ENCODE results near the gene GLB1L3.

The GLB1L3 gene

DNA sequence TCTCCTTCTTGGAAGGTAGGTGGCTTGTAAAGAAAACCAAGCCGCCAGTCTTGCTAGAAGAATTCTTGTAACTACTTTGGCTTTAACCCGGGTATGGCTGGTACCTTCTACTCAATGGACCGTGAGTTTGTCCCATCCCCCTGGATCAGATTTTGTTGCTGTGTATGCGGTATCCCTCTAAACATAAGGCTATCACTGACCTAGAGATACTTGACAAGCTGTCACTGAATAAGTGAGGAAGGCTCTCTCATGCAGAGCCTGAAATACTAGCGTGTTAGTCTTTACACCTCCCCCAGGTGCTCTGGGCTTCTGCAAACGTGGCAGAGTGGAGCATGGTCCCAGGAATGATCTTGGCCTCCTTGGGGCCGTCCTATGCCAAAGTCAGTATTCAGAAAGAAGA is 90.1 kb downstream of the GLB1L3 start:
- Histone ChIP-seq H3K36me3 (replicated peaks) (no peaks in the 10 kb centered on the region), H3K4me3 (ENCODE audit: low read depth, low read length) (no peak overlapping the region), H3K27ac (no peak overlapping the region), H3K27me3 (replicated peaks) (no peaks in the 10 kb centered on the region)
- no peak for DNase-seq
- TF ChIP-seq, protein P1, sequence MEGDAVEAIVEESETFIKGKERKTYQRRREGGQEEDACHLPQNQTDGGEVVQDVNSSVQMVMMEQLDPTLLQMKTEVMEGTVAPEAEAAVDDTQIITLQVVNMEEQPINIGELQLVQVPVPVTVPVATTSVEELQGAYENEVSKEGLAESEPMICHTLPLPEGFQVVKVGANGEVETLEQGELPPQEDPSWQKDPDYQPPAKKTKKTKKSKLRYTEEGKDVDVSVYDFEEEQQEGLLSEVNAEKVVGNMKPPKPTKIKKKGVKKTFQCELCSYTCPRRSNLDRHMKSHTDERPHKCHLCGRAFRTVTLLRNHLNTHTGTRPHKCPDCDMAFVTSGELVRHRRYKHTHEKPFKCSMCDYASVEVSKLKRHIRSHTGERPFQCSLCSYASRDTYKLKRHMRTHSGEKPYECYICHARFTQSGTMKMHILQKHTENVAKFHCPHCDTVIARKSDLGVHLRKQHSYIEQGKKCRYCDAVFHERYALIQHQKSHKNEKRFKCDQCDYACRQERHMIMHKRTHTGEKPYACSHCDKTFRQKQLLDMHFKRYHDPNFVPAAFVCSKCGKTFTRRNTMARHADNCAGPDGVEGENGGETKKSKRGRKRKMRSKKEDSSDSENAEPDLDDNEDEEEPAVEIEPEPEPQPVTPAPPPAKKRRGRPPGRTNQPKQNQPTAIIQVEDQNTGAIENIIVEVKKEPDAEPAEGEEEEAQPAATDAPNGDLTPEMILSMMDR (IDR thresholded peaks at IDR 0.05; ENCODE audit: low read depth, low read length, missing control alignments): no peak
- in situ Hi-C loops (cut with HindIII; ENCODE audit: low pct_ligation_motif_present, low sequenced_read_pairs): no loop called here

DNA sequence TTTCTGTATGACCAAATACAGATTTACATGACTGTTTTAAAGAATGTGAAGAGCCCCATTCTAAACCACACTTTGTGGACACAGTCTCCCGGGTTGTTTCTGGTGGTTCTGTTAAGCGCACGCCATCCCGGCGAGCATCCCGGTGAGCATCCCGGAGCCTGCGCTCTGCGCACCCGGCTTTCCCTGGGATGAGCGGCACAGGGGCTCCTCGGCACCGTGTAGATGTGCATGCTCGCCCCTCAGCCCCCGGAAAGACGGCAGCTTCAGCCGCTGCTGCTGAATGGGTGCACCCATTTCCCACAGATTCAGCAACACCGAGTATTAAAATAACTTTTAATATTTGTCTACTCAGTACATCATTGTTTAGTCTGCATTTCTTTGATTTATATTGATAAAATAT is 91.6 kb downstream of the GLB1L3 start:
- in situ Hi-C loops (cut with HindIII; ENCODE audit: low pct_ligation_motif_present, low sequenced_read_pairs): no loop called here

More for the DNA sequence above, 91.6 kb downstream of the GLB1L3 start:
- no peaks in the 10 kb centered on the region for H3K36me3 ChIP-seq (replicated peaks)
- no peak overlapping the region for H3K4me3 ChIP-seq (ENCODE audit: low read depth, low read length)
- no peaks in the 10 kb centered on the region for H3K27me3 ChIP-seq (replicated peaks)
- TF ChIP-seq, protein P1 (IDR thresholded peaks at IDR 0.05; ENCODE audit: low read depth, low read length, missing control alignments): no peak
- H3K27ac ChIP-seq: no peak overlapping the region
- no peak for DNase-seq
